Erythroblast (primary cell): ENCODE data around the gene SNX5.

ENCODE experiments used
- GATA1 ChIP-seq: IDR thresholded peaks from 2 replicates; pipeline ENCODE4 v1.6.1; 2011; ENCODE audit warnings: low read depth, mild to moderate bottlenecking, control low read depth, low read length, moderate library complexity
- POLR2A ChIP-seq: IDR thresholded peaks from 2 replicates; pipeline ENCODE4 v1.6.1; 2011; ENCODE audit warnings: mild to moderate bottlenecking, low read length

GRCh38 chr20:17998446-17998845, 29.9 kb upstream of the SNX5 start:
- TF ChIP-seq POLR2A (no peak), GATA1 (no peak)
